ENCODE data around the gene LCE1D. TPM values are rescaled to one million over a fixed set of nuclear protein-coding genes. Genes with fewer than 3 reads are reported as not detected.

Gene LCE1D
- total RNA-seq, 1 donor from 2014 or later = not detected

GRCh38 chr1:152811050-152811449 is 14.5 kb downstream of the LCE1D start:
- no peaks in the 10 kb centered on the region for H3K4me1 Mint-ChIP-seq (ENCODE audit: low read depth)
- DNase-seq (ENCODE audit: low spot score) = no peak
- H3K27me3 Mint-ChIP-seq (ENCODE audit: low read depth) = no peaks in the 10 kb centered on the region
- TF ChIP-seq CTCF (IDR thresholded peaks at IDR 0.05) = no peak
- no peaks in the 10 kb centered on the region for H3K36me3 Mint-ChIP-seq (ENCODE audit: low read depth)
- H3K9me3 Mint-ChIP-seq (ENCODE audit: low read depth) = peaks cover 9% of the 10 kb centered on the region
- no peak overlapping the region for H3K4me3 Mint-ChIP-seq (ENCODE audit: unreplicated experiment)
- H3K27ac Mint-ChIP-seq (ENCODE audit: unreplicated experiment) = no peak overlapping the region

GRCh38 chr1:152811671-152812070 is 15.2 kb downstream of the LCE1D start, which contains the start of gene LCE1B:
LCE1B (plus strand) TSS chr1:152811971; CDS start chr1:152812447, 476 bp downstream.
- Mint-ChIP-seq H3K9me3 (ENCODE audit: low read depth) (peaks cover 9% of the 10 kb centered on the region), H3K4me3 (ENCODE audit: unreplicated experiment) (no peak within 1 kb of the TSS), H3K27ac (ENCODE audit: unreplicated experiment) (no peak within 1 kb of the TSS), H3K36me3 (ENCODE audit: low read depth) (no peaks in the 10 kb centered on the region), H3K4me1 (ENCODE audit: low read depth) (no peaks in the 10 kb centered on the region), H3K27me3 (ENCODE audit: low read depth) (no peaks in the 10 kb centered on the region)
- TF ChIP-seq CTCF (IDR thresholded peaks at IDR 0.05) = no peak
- DNase-seq (ENCODE audit: low spot score) = no peak

- no peak for TF ChIP-seq CTCF (IDR thresholded peaks at IDR 0.05)
- Mint-ChIP-seq H3K4me3 (ENCODE audit: unreplicated experiment) (no peak overlapping the region), H3K36me3 (ENCODE audit: low read depth) (no peaks in the 10 kb centered on the region), H3K9me3 (ENCODE audit: low read depth) (peaks cover 18% of the 10 kb centered on the region), H3K27me3 (ENCODE audit: low read depth) (no peaks in the 10 kb centered on the region), H3K4me1 (ENCODE audit: low read depth) (no peaks in the 10 kb centered on the region), H3K27ac (ENCODE audit: unreplicated experiment) (no peak overlapping the region)
- DNase-seq (ENCODE audit: low spot score) = no peak
Observed at GRCh38 chr1:152817309-152817708, 20.8 kb downstream of the LCE1D start.

- no peak overlapping the region for H3K4me3 Mint-ChIP-seq (ENCODE audit: unreplicated experiment)
- no peaks in the 10 kb centered on the region for H3K36me3 Mint-ChIP-seq (ENCODE audit: low read depth)
- H3K27ac Mint-ChIP-seq (ENCODE audit: unreplicated experiment) = no peak overlapping the region
- no peak for TF ChIP-seq CTCF (IDR thresholded peaks at IDR 0.05)
- H3K27me3 Mint-ChIP-seq (ENCODE audit: low read depth) = no peaks in the 10 kb centered on the region
- H3K4me1 Mint-ChIP-seq (ENCODE audit: low read depth) = no peaks in the 10 kb centered on the region
- H3K9me3 Mint-ChIP-seq (ENCODE audit: low read depth) = peaks cover 4% of the 10 kb centered on the region
- DNase-seq (ENCODE audit: low spot score) = no peak
Observed at GRCh38 chr1:152823294-152823693, 26.8 kb downstream of the LCE1D start.

GRCh38 chr1:152824964-152825363 is 28.4 kb downstream of the LCE1D start:
- H3K4me1 Mint-ChIP-seq (ENCODE audit: low read depth) = no peaks in the 10 kb centered on the region
- no peaks in the 10 kb centered on the region for H3K27me3 Mint-ChIP-seq (ENCODE audit: low read depth)
- peaks cover 7% of the 10 kb centered on the region for H3K9me3 Mint-ChIP-seq (ENCODE audit: low read depth)
- H3K4me3 Mint-ChIP-seq (ENCODE audit: unreplicated experiment) = no peak overlapping the region
- H3K27ac Mint-ChIP-seq (ENCODE audit: unreplicated experiment) = no peak overlapping the region
- TF ChIP-seq CTCF (IDR thresholded peaks at IDR 0.05) = no peak
- DNase-seq (ENCODE audit: low spot score) = no peak
- no peaks in the 10 kb centered on the region for H3K36me3 Mint-ChIP-seq (ENCODE audit: low read depth)
